ENCODE results near the gene UBE2H. TPM values are rescaled to one million over a fixed set of nuclear protein-coding genes. Genes with fewer than 3 reads are reported as not detected.
A peak's percentile ranks its signal among the peaks of the same experiment; 100 is the strongest.
"Not testable (repeated sequence)": the region's sequence is repeated elsewhere in the genome, so short reads cannot be mapped to it uniquely, and the experiment has no call there.

UBE2H gene
- total and polyA plus RNA-seq, 2 donors (not counting 1 experiment from before 2014, with no cell fraction given) = 23.3 to 54.1 TPM

- Histone ChIP-seq H3K27ac (ENCODE audit: low read length in 2 of 2) (no peak overlapping the region), H3K4me2 (replicated peaks; ENCODE audit: low read depth, low read length, poor library complexity, severe bottlenecking) (peak overlapping the region; percentile 100)
- H3K27me3 Mint-ChIP-seq = peaks cover 5% of the 10 kb centered on the region
Observed at GRCh38 chr7:129824291-129825208, 128.2 kb downstream of the UBE2H start.

GRCh38 chr7:129823143-129823542 is 129.6 kb downstream of the UBE2H start:
- H3K27me3 Mint-ChIP-seq; DNase-seq; H3K27ac ChIP-seq (ENCODE audit: low read length in 2 of 2); H2AFZ ChIP-seq (ENCODE audit: insufficient read depth, low read depth, low read length, poor library complexity, severe bottlenecking); POLR2A ChIA-PET; H3K9ac ChIP-seq (ENCODE audit: low read length); H3K9me3 ChIP-seq (ENCODE audit: control extremely low read depth in 1 of 3, control insufficient read depth in 2 of 3, insufficient read depth in 1 of 3, low read length in 2 of 3); H3K27ac Mint-ChIP-seq; H3K79me2 ChIP-seq (ENCODE audit: control insufficient read depth, insufficient read depth, low read length); H3K27me3 ChIP-seq (replicated peaks in 1 of 4; ENCODE audit: control extremely low read depth in 1 of 4, control insufficient read depth in 3 of 4, insufficient read depth in 4 of 4, low read length in 3 of 4); H3K4me3 Mint-ChIP-seq; H4K20me1 ChIP-seq (ENCODE audit: control insufficient read depth, insufficient read depth, low read length, poor library complexity, severe bottlenecking); ATAC-seq (ENCODE audit: low read depth); H3K9me3 Mint-ChIP-seq (ENCODE audit: insufficient read depth); H3K4me2 ChIP-seq (replicated peaks; ENCODE audit: low read depth, low read length, poor library complexity, severe bottlenecking); H3K36me3 ChIP-seq (replicated peaks in 1 of 2; ENCODE audit: control extremely low read depth in 1 of 2, control insufficient read depth in 1 of 2, extremely low read depth in 1 of 2, insufficient read depth in 2 of 2, low read length in 1 of 2); H3K4me3 ChIP-seq (ENCODE audit: control extremely low read depth in 1 of 5, extremely low read depth in 1 of 5, insufficient read depth in 1 of 5, low read depth in 2 of 5, low read length in 4 of 5): not testable (repeated sequence)
- intact Hi-C loops (cut with micrococcal nuclease) = loop anchor here (10.0 kb wide), 1 partner anchor 88 kb away; no protein-coding TSS in a partner anchor
- CTCF ChIA-PET = interaction anchor here (1.2 to 9.3 kb wide), 3 partner anchors 21 to 480 kb away, joined by 3 to 116 read pairs (median 18); no protein-coding TSS in a partner anchor
- 100% methylated on average over 2 of the region's 5 CpGs for WGBS (ENCODE audit: insufficient coverage)
- peaks cover 10% of the 10 kb centered on the region for H3K4me1 Mint-ChIP-seq
- peaks cover 9 to 17% of the 10 kb centered on the region in 2 donors for H3K4me1 ChIP-seq (ENCODE audit: control insufficient read depth in 2 of 2, insufficient read depth in 2 of 2, low read length in 2 of 2)

More at GRCh38 chr7:129824291-129825208, 128.2 kb downstream of the UBE2H start:
- Histone ChIP-seq H4K20me1 (ENCODE audit: control insufficient read depth, insufficient read depth, low read length, poor library complexity, severe bottlenecking) (peaks cover 5% of the 10 kb centered on the region), H3K4me3 (ENCODE audit: control extremely low read depth in 1 of 5, extremely low read depth in 1 of 5, insufficient read depth in 1 of 5, low read depth in 2 of 5, low read length in 4 of 5) (peak overlapping the region in 4 of 5 experiments; percentile 60 to 83 (median 67)), H3K4me1 (ENCODE audit: control insufficient read depth in 2 of 2, insufficient read depth in 2 of 2, low read length in 2 of 2) (peaks cover 9 to 18% of the 10 kb centered on the region in 2 donors), H3K79me2 (ENCODE audit: control insufficient read depth, insufficient read depth, low read length) (peaks cover under 1% of the 10 kb centered on the region), H3K36me3 (replicated peaks in 1 of 2; ENCODE audit: control extremely low read depth in 1 of 2, control insufficient read depth in 1 of 2, extremely low read depth in 1 of 2, insufficient read depth in 2 of 2, low read length in 1 of 2) (no peaks in the 10 kb centered on the region), H2AFZ (ENCODE audit: insufficient read depth, low read depth, low read length, poor library complexity, severe bottlenecking) (peak overlapping the region; percentile 81), H3K27me3 (replicated peaks in 1 of 4; ENCODE audit: control extremely low read depth in 1 of 4, control insufficient read depth in 3 of 4, insufficient read depth in 4 of 4, low read length in 3 of 4) (no peaks in the 10 kb centered on the region), H3K9me3 (ENCODE audit: control extremely low read depth in 1 of 3, control insufficient read depth in 2 of 3, insufficient read depth in 1 of 3, low read length in 2 of 3) (peaks cover 0 to 3% (median 0%) of the 10 kb centered on the region in 3 donors), H3K9ac (ENCODE audit: low read length) (peak overlapping the region; percentile 74)
- DNase-seq (peak; percentile 51), ATAC-seq (ENCODE audit: low read depth) (peak; percentile 9)
- intact Hi-C loops (cut with micrococcal nuclease) = loop anchor here (1.0 to 10.0 kb wide), 8 partner anchors 44 to 457 kb away; partner anchors contain the start of genes SMKR1, STRIP2 and UBE2H
- H3K4me1 Mint-ChIP-seq = peaks cover 10% of the 10 kb centered on the region
- POLR2A ChIA-PET = interaction anchor here (0.5 to 1.6 kb wide), 3 partner anchors 185 to 641 kb away, joined by 3 read pairs; no protein-coding TSS in a partner anchor
- no peaks in the 10 kb centered on the region for H3K9me3 Mint-ChIP-seq (ENCODE audit: insufficient read depth)
- TF ChIP-seq CTCF (IDR thresholded peaks at IDR 0.05) (no peak), EZH2 (IDR thresholded peaks at IDR 0.05; ENCODE audit: borderline replicate concordance, insufficient read depth, low read depth, low read length, poor library complexity, severe bottlenecking) (no peak)
- CTCF ChIA-PET = interaction anchor here (0.6 to 9.3 kb wide), 23 partner anchors 10 to 606 kb away, joined by 3 to 116 read pairs (median 3); no protein-coding TSS in a partner anchor
- H3K27ac Mint-ChIP-seq = peak overlapping the region; percentile 32
- peak overlapping the region; percentile 96 for H3K4me3 Mint-ChIP-seq
- 25% methylated on average over 22 of the region's 28 CpGs for WGBS (ENCODE audit: insufficient coverage)
